IPS DF 19.7 (cell line): ENCODE measurements around the gene SUMF2.
"Not testable (repeated sequence)": the region's sequence is repeated elsewhere in the genome, so short reads cannot be mapped to it uniquely, and the experiment has no call there.

Source experiments
- DNase-seq: peaks from one replicate; pipeline ENCODE4 v3.0.0-alpha.2; 2013; ENCODE audit warnings: low read depth, low spot score

The SUMF2 gene

GRCh38 chr7:56062382-56062781 is 1.7 kb upstream of the SUMF2 start:
- no peak for DNase-seq

GRCh38 chr7:56063500-56063881 is 595 bp upstream of the SUMF2 start:
- DNase-seq, result no peak

GRCh38 chr7:56066376-56066775 is 2.3 kb downstream of the SUMF2 start:
- not testable (repeated sequence) for DNase-seq

- DNase-seq, result peak; percentile 45
Measured at GRCh38 chr7:56074371-56074791, 10.3 kb downstream of the SUMF2 start.

- no peak for DNase-seq
Measured at GRCh38 chr7:56077681-56078080, 13.6 kb downstream of the SUMF2 start.

- no peak for DNase-seq
Measured at GRCh38 chr7:56078196-56078595, 14.1 kb downstream of the SUMF2 start.

GRCh38 chr7:56079450-56080185 is 15.5 kb downstream of the SUMF2 start:
- no peak for DNase-seq

GRCh38 chr7:56080726-56081435 is 16.8 kb downstream of the SUMF2 start:
- DNase-seq, result not testable (repeated sequence)

- DNase-seq, result no peak
Measured at GRCh38 chr7:56081626-56082340, 17.7 kb downstream of the SUMF2 start.

- no peak for DNase-seq
Measured at GRCh38 chr7:56083150-56083785, 19.2 kb downstream of the SUMF2 start.

GRCh38 chr7:56086761-56087160 is 22.7 kb downstream of the SUMF2 start:
- DNase-seq, result no peak

- DNase-seq, result no peak
Measured at GRCh38 chr7:56087445-56087844, 23.4 kb downstream of the SUMF2 start.

- no peak for DNase-seq
Measured at GRCh38 chr7:56091591-56091990, 27.5 kb downstream of the SUMF2 start.

GRCh38 chr7:56092388-56092787 is 28.3 kb downstream of the SUMF2 start:
- DNase-seq, result not testable (repeated sequence)

GRCh38 chr7:56092789-56093531 is 28.9 kb downstream of the SUMF2 start, which contains the start of gene PHKG1:
TSS of gene PHKG1 (minus strand) at chr7:56092952. CDS start at chr7:56088941, 4,011 bp downstream.
- DNase-seq, result no peak

- no peak for DNase-seq
Measured at GRCh38 chr7:56097700-56098099, 33.6 kb downstream of the SUMF2 start.

- not testable (repeated sequence) for DNase-seq
Measured at GRCh38 chr7:56098187-56099008, 34.3 kb downstream of the SUMF2 start.

- no peak for DNase-seq
Measured at GRCh38 chr7:56099653-56100052, 35.6 kb downstream of the SUMF2 start.

- DNase-seq, result not testable (repeated sequence)
Measured at GRCh38 chr7:56104138-56104537, 40.1 kb downstream of the SUMF2 start.

- no peak for DNase-seq
Measured at GRCh38 chr7:56105508-56105907, 41.4 kb downstream of the SUMF2 start.
